ENCODE results near the gene HEATR3. TPM values are rescaled to one million over a fixed set of nuclear protein-coding genes. Genes with fewer than 3 reads are reported as not detected.

HEATR3 gene
- total and polyA plus RNA-seq, 2 of the 13 experiments (the other 11 are each of a cell fraction or from before 2014, with no cell fraction given) = 22.4 to 52.4 TPM

GRCh38 chr16:50152351-50152806, 86.6 kb downstream of the HEATR3 start (continued):
- no peak for TF ChIP-seq ZBTB3 (CRISPR knock-in tag; IDR thresholded peaks at IDR 0.05; ENCODE audit: borderline replicate concordance, low read depth)
- TF ChIP-seq TBL1XR1 (IDR thresholded peaks at IDR 0.05; ENCODE audit: borderline replicate concordance, low read length, partially characterized antibody) = no peak
- TF ChIP-seq ZBTB7B (CRISPR knock-in tag; IDR thresholded peaks at IDR 0.05) = peak; percentile 23; the same call in 1 of the 2 replicates
- no peak for TF ChIP-seq JUND (CRISPR knock-in tag; IDR thresholded peaks at IDR 0.05)
- TF ChIP-seq MTF1 (CRISPR knock-in tag; IDR thresholded peaks at IDR 0.05) = no peak
- TF ChIP-seq CENPT (CRISPR knock-in tag; IDR thresholded peaks at IDR 0.05; ENCODE audit: low read depth) = peak; percentile 2; the same call in 1 of the 2 replicates
- TF ChIP-seq NR2F1 (CRISPR knock-in tag; IDR thresholded peaks at IDR 0.05) = no peak
- no peak for TF ChIP-seq ATM (IDR thresholded peaks at IDR 0.05; ENCODE audit: borderline replicate concordance)
- TF ChIP-seq ZNF569 (CRISPR knock-in tag; IDR thresholded peaks at IDR 0.05; ENCODE audit: borderline replicate concordance) = no peak
- TF ChIP-seq CBFB (CRISPR knock-in tag; IDR thresholded peaks at IDR 0.05) = no peak
- no peak for TF ChIP-seq EZH2 (conservative IDR thresholded peaks at IDR 0.05; ENCODE audit: low read depth, low read length)
- no peak for TF ChIP-seq RORA (CRISPR knock-in tag; IDR thresholded peaks at IDR 0.05)
- TF ChIP-seq TRAFD1 (CRISPR knock-in tag; IDR thresholded peaks at IDR 0.05; ENCODE audit: borderline replicate concordance) = no peak
- peak; percentile 27; the same call in 1 of the 2 replicates for TF ChIP-seq NKX3-1 (CRISPR knock-in tag; IDR thresholded peaks at IDR 0.05)
- no peak for TF ChIP-seq ARID5B (CRISPR knock-in tag; IDR thresholded peaks at IDR 0.05)
- no peak for TF ChIP-seq ZKSCAN1 (IDR thresholded peaks at IDR 0.05; ENCODE audit: low read length)
- no peak for TF ChIP-seq ZNF281 (CRISPR knock-in tag; IDR thresholded peaks at IDR 0.05; ENCODE audit: borderline replicate concordance)
- no peak for TF ChIP-seq DR1 (CRISPR knock-in tag; IDR thresholded peaks at IDR 0.05)

All from HepG2 (cell line).